Activated T-cell treated with anti-CD3 and anti-CD28 coated beads, Interleukin-2, amount 50 U/mL, for 1 hour (primary cell): Measurements from ENCODE around the gene OR8K5.
"Not testable (repeated sequence)": the region's sequence is repeated elsewhere in the genome, so short reads cannot be mapped to it uniquely, and the experiment has no call there.

Experiments used
- DNase-seq: peaks from one replicate; pipeline ENCODE4 v3.0.0-alpha.2; 2020

OR8K5 gene, protein sequence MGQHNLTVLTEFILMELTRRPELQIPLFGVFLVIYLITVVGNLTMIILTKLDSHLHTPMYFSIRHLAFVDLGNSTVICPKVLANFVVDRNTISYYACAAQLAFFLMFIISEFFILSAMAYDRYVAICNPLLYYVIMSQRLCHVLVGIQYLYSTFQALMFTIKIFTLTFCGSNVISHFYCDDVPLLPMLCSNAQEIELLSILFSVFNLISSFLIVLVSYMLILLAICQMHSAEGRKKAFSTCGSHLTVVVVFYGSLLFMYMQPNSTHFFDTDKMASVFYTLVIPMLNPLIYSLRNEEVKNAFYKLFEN

DNA sequence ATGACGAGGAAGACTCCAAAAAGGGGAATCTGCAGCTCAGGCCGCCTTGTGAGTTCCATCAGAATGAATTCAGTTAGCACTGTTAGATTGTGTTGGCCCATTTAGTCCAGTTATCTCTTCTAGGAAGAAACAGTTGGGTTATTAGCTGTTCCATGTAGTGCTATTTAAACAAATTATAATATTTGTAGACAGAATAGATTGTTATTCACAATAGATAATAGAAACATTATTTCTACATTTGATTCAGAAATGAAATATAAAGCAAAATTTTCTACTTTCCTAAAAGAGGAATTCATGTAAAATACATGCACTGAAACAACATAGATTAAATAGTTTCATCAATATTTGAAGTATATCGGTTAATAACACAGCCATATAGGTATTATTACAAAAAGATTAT is at the start of gene OR8K5:
Gene OR8K5 (minus strand): TSS at position 101 of the 400 bp plus-strand sequence. CDS start 0 bp downstream, at position 101.
- no peak for DNase-seq

DNA sequence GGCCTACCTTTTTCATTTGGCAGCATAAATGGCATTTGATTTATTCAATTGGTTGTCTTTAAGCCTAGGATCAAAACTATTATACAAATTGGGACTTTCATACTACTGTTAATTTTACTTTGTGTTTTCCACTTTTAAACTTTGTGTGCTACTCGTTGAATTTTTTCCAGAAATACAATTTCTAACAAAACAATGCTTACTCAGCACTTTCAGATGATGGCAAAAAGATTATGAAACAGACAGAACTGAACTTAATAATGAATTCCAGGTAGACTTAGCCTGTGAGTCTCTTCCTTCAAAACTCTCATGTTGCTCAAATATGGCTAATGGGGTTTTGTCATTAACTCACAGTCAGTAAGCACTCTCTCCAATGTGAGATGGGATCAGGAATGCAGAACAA is 47.7 kb upstream of the OR8K5 start:
- DNase-seq: no peak

DNA sequence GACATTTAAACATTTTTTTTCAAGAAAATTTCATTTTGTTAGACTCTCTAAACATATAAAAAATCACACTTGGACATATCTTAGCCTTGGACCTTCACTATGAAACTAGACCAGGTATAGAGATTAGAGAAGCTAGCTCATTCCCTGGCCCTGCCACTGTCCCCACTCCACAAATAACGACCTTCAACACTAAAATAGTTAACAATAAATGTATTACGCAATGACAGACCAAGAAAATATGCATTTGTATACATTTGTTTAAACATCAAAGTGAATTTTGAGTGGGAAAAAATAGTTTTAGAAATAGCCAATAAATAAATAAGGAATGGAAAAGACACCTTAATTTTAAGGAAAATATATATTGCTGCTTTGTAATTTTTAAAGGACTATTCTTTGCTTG is 37.2 kb upstream of the OR8K5 start:
- DNase-seq: no peak

DNA sequence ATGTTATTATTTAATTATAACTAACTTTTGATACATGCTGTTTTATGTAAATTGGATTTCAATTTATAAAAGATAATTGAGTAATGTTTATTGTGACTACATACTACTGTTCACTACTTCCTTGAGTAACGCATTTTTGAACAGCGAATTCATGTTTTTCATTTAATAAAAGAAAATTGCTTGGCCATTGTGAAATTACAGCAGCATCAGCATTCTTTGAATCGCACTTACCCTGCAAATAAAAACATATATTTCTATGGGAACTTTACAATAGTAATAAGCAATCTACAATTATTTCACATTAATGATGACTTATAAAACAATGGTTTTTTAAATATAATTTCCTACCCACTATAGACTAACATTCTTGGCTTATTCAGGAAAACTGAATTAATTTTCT is 36.6 kb upstream of the OR8K5 start:
- no peak for DNase-seq

DNA sequence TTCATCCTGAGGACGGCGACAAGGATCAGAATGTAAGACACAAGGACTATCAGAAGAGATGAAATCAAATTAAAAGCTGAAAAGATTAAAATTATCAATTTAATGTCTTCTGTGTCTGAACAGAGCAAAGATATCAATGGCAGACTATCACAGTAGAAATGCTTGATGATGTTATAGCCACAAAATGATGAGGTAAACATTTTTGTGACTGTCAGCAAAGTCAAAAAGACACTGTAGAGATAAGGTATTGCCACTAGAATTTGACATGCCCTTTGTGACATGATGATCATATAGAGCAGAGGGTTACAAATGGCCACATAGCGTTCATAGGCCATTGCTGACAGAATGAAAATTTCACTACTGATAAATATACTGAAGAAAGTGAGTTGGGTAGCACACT is 28.5 kb upstream of the OR8K5 start:
- DNase-seq: no peak

DNA sequence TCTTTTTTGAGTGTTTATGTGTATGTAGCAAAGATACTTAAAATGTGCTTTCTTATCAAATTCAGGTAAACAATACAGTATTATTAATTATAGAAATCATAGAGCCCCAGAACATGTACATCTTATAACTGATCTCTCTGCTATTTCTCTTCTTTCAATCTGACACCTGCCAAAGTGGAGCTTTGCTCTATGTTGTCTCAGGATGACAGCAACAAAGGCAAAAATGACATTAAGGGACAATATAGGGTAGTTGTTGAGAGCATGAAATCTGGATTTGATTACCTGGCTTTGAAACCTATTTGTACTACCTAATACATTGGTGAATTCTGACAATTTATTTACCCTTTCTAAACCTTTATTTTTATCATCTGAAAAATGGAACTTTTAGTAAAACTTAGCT is 23.3 kb upstream of the OR8K5 start:
- DNase-seq: no peak

DNA sequence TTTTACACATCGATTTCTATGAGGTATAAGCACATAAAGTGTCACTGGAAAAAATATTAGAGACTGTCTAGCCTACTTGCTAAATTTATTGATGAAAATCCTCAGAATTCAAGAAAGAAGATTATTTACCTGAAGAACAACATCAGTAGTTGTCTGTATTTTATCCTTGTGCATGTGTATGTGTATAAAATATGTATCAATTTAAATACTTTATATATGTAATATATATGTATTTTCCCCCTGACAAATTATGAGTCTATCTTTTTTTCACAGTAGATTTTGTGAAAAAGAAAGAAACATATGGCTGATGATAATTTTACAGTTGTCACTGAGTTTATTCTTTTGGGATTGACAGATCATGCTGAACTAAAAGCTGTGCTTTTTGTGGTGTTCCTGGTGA is 16.2 kb upstream of the OR8K5 start, which contains the start of gene OR5J2:
Gene OR5J2 (plus strand): TSS at position 301 of the 400 bp plus-strand sequence. CDS start 0 bp downstream, at position 301.
- DNase-seq: no peak

DNA sequence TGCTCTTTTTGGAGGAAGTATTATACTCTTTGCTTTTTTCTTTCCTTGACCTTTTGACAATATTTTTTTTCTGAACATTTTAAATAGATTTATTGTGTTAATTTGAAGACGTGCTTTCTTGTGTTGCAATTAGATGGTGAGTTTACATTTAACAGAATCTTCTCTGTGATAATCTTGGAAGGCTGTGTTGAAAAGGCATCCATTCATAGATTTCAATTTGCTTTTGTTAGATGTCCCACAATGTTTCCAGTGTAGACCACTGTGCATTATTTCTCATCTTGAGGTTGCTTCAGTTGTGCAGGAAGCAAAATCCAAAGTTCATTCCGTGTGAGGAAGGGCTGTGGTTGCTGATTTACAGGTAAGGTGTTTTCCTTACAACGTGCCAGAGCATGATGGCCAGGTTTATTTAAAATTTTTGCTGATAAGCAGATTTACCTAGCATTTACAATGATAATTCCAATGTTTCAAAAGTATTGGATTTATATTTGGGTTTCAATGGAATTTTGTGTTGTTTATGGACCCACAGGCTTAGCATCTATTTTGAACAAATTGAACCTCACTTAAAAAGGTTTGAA is 12.2 kb upstream of the OR8K5 start:
- no peak for DNase-seq

DNA sequence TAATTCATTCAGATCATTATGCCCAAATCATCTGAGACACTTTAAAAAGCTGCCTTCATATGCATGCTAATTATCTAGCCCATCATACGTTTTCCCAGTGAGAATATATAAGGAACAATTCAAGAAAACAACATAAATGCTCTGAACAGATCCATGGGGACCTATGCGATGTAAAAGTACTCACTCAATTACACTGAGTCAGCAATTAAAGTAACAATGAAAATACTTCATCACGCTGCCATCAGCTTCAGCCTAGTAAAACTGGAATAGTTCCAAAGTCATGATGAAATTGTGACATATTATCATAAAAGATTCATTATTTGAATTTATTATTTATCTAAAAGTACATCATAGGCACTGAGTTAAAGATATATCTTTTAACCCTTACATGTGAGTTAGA is 3.7 kb upstream of the OR8K5 start:
- no peak for DNase-seq

DNA sequence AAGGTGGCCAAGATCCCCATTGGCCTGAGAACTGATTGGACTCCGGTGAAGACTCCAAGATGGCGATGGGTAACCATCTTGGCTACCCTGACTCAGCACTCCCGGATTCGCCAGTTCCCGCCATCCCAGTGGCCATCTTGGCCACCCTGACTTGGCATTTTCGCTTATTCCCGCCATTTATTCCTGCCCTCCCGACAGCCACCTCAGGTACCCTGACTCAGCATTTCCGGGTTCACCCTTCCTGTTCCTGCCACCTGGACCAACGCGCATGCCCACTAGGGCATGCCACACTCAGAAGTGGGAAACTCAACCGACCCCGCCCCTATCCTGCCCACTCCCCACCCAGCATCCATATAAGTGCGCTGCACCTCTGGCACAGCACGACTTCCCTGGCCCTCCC is 7.8 kb downstream of the OR8K5 start:
- DNase-seq: no peak

DNA sequence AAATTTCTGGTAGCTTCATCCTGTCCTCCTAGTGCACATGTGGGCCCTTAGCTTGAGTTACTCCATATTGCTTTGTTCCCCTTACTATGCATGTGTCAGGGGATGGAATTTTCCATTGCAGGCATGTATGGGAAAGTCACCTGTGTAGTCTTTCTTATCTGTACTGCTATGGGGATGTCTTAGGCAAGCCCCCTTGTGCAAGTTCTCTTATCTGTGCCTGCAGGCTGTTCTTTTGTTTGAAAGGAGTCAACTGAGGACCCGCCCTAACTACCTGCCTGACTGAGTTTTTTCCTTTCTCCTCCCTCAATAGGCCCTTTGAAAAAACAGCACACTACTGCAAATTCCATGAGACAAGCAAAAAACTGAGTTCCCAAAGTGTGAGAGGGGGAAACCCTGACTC is 8.7 kb downstream of the OR8K5 start:
- DNase-seq: no peak

DNA sequence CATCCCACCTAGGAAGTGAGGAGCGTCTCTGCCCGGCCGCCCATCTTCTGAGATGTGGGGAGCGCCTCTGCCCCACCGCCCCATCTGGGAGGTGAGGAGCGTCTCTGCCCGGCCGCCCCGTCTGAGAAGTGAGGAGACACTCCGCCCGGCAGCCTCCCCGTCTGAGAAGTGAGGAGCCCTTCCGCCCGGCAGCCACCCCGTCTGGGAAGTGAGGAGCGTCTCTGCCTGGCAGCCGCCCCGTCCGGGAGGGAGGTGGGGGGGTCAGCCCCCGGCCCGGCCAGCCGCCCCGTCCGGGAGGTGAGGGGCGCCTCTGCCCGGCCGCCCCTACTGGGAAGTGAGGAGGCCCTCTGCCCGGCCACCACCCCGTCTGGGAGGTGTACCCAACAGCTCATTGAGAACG is 16.4 kb downstream of the OR8K5 start:
- DNase-seq: not testable (repeated sequence)

DNA sequence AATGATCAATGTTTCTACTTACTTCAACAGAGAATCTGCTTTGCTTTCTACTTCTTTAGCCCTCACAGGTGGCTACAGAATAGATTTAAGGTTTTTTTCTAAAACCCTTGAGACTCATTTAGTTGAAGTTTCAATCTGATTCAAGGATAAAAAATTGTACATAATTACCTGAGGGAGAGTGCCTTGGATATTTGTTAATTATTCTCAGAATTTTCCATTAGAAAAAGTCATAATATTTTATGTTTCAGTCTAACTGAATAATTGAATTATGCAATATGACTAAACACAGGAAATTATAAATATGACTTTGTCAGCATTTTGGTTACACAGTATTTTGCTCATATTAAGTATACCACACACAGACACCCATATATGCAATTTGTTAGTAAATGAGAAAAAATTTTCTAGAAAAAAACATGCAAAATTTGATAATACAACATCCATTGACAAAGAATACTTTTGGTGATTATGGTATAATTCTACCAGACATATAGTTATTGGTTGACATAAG is 19.9 kb downstream of the OR8K5 start, which contains the start of gene OR8J3:
Gene OR8J3 (minus strand): TSS at position 51 of the 511 bp plus-strand sequence. CDS start 2,483 bp downstream, outside the sequence.
- DNase-seq: no peak

DNA sequence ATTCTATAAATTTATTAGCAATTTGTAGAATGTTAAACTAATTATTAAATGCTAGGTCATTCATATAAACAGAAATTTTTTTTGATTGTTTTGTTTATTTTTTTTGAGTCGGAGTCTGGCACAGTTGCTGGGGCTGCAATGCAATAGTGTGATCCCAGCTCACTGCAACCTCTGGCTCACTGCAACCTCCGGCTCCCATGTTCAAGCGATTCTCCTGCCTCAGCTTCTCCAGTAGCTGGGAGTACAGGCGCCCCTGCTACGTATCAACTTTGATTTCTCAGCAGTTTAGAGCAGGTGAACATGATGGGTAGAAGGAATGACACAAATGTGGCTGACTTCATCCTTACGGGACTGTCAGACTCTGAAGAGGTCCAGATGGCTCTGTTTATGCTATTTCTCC is 38.0 kb downstream of the OR8K5 start, which contains the start of gene OR8H3:
Gene OR8H3 (plus strand): TSS at position 301 of the 400 bp plus-strand sequence. CDS start 0 bp downstream, at position 301.
- no peak for DNase-seq
